HG03108 (cell line): ENCODE data around the gene SUGT1.
"Not testable (repeated sequence)": the region's sequence is repeated elsewhere in the genome, so short reads cannot be mapped to it uniquely, and the experiment has no call there.

Experiments
- ATAC-seq: cut with Tn5 transposase; IDR thresholded peaks from one replicate; pipeline ENCODE4 v1.9.1; 2021; ENCODE audit warnings: moderate library complexity; ENCODE audit not compliant: unreplicated experiment

The SUGT1 gene

GRCh38 chr13:52665325-52665724, 12.7 kb downstream of the SUGT1 start:
- ATAC-seq, result no peak

DNA sequence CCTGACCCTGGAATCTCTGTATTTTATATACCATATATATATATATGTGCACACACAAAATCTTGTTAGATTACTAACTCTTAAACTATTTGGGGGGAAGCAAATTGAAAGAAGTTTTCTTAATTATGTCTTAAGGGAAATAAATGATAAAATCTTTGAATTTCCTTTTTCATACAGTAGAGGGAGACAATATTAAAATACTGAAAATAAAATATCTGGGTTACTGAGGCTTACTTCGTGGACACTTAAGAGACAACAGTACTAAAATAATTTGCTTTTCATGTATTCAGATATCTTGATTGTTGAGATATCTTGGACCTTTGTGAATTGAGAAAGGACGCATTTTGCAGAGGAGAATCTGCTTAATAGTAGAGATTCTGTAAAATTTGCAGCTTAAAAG, 17.0 kb downstream of the SUGT1 start:
- no peak for ATAC-seq

GRCh38 chr13:52670726-52671125, 18.1 kb downstream of the SUGT1 start:
- no peak for ATAC-seq

- no peak for ATAC-seq
These were observed 20.8 kb downstream of the SUGT1 start for GRCh38 chr13:52673465-52673864.

DNA sequence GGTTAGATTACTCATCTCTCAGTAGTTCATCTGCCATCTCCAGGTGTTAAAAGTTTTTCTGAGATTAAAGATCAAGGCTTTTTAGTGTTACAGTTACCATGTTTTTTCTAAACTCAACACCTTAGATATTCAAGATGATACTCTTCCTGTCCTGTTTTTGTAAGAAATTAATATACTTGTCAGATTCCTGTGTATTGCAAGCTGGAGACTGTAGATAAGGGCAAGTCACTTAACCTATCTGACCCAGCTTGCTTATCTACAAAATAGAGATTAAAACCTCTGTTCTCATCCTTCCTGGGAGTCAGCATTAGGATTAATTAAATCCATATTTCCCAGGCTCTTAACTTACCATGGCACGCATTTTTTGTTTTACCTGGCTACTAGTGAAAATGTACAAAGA, 25.2 kb downstream of the SUGT1 start:
- ATAC-seq, result no peak

DNA sequence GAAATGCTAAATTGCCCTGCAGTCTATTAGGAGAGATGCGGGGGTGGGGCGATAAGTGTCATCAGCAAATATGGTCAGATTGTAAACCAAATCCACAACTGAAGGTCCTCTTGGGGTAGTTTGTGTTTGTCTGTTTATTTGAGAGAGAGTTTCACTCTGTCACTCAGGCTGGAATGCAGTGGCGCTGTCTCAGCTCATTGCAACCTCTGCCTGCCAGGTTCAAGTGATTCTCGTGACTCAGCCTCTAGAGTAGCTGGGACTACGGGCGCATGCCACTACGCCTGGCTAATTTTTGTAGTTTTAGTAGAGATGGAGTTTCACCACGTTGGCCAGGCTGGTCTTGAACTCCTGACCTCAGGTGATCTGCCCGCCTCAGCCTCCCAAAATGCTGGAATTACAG, 33.2 kb downstream of the SUGT1 start:
- ATAC-seq, result not testable (repeated sequence)

DNA sequence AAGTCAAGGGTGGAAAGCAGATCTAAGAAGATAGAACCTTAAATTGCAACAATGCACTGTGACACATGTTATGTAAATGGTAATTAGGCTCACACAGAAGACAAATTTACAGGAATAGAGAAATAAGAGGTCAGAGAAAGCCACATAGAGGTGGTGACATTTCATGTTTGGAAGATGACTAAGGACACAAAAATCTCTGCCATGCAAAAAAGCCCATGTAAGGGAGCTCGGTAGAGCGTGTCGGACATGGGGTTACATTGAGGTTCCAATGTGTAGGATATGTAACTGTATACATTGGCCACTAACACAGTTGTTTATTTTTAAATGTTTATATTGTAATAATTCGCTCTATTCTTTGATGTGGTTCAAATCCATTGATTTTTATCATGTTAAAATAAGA, 33.7 kb downstream of the SUGT1 start:
- ATAC-seq, result no peak

DNA sequence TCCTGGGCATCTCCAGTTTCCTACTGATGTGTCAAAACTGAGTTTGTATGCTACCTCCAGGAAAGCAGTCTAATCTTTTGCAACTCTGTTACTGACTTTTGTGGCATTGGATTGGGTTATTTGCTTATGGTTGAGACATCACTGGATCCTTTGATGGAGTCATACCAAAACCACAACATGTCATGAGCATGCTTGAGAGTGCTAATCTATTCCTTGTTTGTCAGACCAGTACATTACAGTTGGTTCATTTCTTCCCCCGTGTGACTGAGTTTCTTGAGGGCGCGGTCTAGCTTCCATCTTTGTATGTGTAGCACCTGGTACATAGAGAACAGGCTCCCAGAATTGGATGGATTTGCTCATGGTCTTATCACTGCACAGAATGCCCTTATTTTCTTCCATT, 43.2 kb downstream of the SUGT1 start:
- ATAC-seq, result no peak

DNA sequence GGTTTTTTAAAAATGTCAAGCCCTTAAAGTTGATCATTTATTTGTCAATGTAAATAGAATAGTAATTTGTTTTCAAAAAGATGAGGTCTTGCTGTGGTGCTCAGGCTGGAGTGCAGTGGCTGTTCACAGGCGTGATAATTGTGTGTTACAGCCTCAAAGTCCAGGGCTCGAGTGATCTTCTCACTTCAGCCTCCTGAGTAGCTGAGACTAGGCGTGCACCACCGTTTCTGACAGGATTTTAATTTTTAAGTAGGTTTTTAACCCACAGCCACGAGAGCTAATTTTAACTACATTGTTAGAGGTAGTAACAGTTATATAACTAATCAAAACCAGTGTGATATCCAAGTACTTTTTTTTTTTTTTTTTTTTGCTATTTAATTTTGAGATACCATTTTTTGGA, 43.9 kb downstream of the SUGT1 start:
- ATAC-seq, result no peak

DNA sequence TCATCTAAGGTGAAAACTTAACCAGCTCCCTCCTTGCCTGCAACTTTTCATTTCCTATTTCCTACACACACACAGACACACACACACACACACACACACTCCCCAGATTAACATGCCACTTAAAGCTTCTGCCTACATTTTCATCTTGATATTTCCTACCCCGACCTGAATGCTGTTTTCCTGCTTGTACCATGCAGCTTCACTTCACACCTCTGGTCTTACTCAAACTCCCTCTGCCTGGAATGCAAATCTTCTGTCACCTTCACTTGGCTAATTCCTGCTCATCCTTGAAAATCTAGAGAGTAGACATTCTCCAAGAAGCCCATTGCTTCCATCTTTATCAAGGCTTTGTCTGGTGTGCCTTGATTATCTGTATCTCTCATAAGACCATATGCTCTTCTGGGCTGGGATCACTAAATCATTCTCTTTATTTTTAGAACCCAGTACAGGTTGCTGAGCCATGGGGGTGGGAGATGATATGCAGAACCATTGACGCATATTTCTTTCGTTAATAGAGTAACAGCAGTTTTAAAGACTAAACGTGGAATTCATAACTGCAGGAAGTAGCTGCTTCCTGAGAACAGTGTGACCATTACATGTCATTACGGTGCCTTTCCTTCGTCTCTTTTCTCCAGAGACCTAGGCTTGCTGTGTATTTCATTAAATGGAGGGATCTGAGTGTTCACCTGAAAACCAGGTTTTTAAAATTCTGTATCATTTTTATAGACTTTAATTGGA, 49.3 kb downstream of the SUGT1 start:
- ATAC-seq, result no peak

DNA sequence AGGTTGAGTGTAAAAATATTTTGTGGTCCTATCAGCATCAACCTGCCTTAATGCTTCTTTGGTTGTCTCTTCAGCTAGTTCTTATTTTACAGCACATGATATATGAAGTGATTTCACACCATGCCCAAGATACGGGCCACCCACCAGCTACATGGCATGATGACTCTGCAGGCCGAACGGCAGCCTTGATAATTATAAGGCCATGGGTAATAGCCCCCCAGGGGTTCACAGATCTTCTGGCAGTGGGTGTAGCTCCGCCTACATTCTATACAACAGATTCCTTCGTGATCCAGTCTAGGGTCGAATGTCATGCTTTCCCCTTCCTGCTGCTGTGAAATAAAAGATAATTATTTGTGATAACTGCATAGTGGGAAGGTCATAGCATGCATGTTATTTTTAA, 50.8 kb downstream of the SUGT1 start:
- ATAC-seq, result no peak

- ATAC-seq, result no peak
These were observed 53.4 kb downstream of the SUGT1 start for GRCh38 chr13:52706081-52706480.

DNA sequence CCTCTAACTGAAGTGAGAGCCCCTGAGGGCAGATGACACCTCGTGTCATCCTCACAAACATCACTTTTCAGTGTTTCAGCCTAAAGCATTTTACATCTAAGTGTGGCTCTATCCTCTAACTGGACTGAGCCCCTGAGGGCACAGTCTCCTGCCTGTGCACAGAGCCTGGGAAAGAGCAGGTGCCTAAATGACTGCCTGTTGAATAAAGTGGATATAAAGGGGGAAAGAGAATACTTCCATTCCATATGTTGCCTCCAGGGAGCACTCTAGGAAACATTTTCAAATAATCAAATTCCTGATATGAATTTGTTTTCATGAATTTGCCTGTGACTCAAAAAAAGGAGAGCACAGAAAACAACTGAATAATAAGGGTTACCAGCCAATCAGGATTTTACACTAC, 54.7 kb downstream of the SUGT1 start:
- no peak for ATAC-seq

- ATAC-seq, result not testable (repeated sequence)
These were observed 55.6 kb downstream of the SUGT1 start for GRCh38 chr13:52708266-52708665.

DNA sequence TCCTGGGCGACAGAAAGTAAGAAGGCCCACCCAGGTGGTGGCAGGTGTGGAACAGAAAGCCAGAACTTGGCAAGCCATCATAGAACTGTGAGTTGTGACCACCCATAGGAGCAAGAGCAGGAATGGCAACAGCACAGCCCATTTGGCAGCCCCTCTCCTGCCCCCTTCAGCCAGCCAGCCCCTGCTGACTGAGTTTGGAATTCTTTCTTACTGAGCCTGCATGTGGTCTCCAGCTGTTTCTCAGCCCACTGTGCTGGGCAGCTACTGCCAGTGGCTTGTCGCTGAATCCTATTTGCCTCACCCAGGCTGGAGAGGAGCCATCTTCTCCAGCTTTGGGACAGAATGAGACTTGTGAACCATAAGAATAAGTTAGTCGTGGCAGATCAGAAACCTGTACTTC, 58.6 kb downstream of the SUGT1 start:
- no peak for ATAC-seq

DNA sequence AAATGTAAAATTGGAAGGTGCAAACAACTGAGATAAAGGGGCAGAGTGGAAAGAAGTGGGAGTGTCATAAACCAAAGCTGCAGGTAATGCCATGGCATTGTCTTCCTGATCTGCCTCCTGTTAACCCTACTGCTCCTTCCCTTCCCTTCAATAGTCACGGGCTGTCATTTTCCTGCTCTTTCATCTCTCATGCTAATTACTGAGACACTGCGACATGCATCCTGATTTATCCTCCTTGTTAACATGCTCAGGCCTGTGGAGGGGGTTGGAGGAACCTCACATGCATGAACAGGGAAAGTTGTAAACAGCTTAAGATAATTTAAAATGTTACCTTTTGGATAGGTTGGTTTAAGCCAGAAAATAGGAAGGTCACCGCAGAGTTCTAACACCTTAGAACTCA, 59.7 kb downstream of the SUGT1 start:
- no peak for ATAC-seq

- ATAC-seq, result no peak
These were observed 61.3 kb downstream of the SUGT1 start for GRCh38 chr13:52713894-52714293.

DNA sequence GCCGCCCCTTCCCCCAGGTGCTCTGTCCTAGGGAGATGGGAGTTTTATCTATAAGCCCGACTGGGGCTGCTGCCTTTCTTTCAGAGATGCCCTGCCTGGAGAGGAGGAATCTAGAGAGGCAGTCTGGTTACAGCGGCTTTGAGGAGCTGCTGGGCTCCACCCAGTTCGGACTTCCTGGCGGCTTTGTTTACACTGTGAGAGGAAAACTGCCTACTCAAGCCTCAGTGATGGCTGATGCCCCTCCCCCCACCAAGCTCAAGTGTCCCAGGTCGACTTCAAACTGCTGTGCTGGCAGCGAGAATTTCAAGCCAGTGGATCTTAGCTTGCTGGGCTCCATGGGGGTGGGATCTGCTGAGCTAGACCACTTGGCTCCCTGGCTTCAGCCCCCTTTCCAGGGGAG, 68.3 kb downstream of the SUGT1 start:
- not testable (repeated sequence) for ATAC-seq

DNA sequence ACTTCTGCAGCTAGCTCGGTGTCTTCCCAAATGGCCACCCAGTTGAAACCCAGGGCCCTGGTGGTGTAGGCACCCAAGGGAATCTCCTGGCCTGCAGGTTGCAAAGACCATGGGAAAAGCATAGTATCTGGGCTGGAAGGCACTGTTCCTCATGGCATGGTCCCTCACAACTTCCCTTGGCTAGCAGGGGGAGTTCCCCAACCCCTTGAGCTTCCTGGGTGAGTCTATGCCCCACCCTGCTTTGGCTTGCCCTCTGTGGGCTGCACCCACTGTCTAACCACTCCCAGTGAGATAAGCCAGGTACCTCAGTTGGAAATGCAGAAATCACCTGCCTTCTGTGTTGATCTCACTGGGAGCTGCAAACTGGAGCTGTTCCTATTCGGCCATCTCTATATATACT, 68.7 kb downstream of the SUGT1 start:
- not testable (repeated sequence) for ATAC-seq

- ATAC-seq, result no peak
These were observed 70.5 kb downstream of the SUGT1 start for GRCh38 chr13:52723181-52723580.

GRCh38 chr13:52725302-52725701, 72.7 kb downstream of the SUGT1 start:
- no peak for ATAC-seq

DNA sequence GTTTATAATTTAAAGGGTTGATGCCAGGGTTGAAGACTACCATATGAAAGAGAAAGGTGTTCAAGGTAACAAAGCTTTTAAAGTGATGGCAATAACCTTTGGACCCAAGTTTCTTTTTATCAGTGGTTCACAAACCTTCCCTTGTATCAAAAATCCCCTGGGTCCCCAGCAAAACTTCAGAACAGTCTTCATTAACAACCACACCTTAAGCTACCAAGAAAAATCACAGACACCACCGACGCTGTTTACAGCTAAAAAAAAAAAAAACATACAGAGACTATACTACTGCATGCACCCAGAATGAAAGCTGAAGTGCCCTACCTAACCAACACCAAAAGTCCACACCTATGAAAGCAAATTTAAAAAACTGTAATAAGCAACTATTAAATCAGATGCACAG, 73.6 kb downstream of the SUGT1 start:
- no peak for ATAC-seq

DNA sequence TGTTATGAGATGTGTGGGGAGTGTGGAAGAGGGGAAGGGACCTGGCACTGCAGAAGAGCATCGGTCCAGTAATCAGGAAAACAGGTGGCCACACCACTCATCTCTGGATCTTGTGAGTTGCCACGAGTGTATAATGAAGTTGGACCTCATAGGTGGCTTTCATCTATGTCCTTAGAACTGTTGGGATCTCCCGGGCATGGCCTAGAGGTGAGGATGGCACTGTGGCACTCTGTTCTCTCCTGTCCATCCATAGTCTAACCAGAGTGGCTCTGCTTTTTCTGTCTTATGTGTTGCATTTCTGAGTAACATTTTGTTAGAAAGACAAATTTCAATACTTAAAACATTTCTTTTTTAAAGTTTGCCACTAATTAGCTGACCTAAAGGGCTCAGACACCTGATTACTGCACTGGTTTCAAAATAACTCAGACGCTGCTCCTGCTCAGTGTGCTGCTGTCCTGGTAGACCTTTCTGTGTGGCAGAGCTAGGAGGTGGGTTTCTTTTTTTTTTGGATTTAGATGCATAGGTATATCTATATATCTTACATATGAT, 81.5 kb downstream of the SUGT1 start:
- no peak for ATAC-seq
